Measurements from ENCODE around the gene HS3ST4. TPM values are rescaled to one million over a fixed set of nuclear protein-coding genes. Genes with fewer than 3 reads are reported as not detected.

HS3ST4 gene
- total RNA-seq, 1 experiment from 2014 or later: not detected

DNA sequence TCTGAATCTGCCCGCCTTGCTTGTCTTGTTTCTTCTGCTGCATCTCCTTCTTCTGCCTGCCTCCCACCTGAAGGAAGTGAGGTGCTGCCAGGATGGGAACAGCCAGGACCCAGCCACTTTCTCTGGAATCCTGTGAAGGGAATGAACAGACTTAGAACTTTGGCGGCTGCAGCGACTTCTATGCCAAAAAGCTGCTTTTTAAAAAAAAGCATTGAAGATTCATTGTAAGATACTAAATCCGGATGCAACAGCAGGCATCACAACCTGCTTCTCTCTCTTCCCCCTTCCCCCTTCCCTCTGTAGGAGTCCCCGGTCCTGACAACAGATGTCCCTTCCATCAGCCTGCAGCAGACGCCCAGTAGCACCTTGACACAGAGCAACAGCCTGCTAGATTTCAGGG, 176.3 kb downstream of the HS3ST4 start:
- H3K4me2 ChIP-seq (ENCODE audit: low read length): no peak overlapping the region
- no peaks in the 10 kb centered on the region for H3K4me1 ChIP-seq (ENCODE audit: control insufficient read depth in 1 of 2, insufficient read depth in 2 of 2, low read length in 2 of 2)
- RAD21 ChIA-PET (ENCODE audit: low non-redundant PET in 1 of 2, low total read pairs in 2 of 2, uncharacterized antibody in 2 of 2, unreplicated experiment in 2 of 2): no interaction called here
- H4K20me1 ChIP-seq (ENCODE audit: insufficient read depth): no peaks in the 10 kb centered on the region
- no peaks in the 10 kb centered on the region for H3K9me2 ChIP-seq (ENCODE audit: insufficient read depth)
- ATAC-seq (no peak), DNase-seq (ENCODE audit: low read depth, low spot score) (no peak)
- no peak overlapping the region for H3K27ac ChIP-seq (ENCODE audit: low read depth, low read length)
- no peak overlapping the region for H2AFZ ChIP-seq (ENCODE audit: low read depth, low read length, poor library complexity, severe bottlenecking)
- H3K36me3 ChIP-seq (ENCODE audit: control insufficient read depth in 1 of 2, insufficient read depth in 2 of 2, low read length in 2 of 2): no peaks in the 10 kb centered on the region
- intact Hi-C loops (cut with micrococcal nuclease): no loop called here
- TF ChIP-seq, protein P1, sequence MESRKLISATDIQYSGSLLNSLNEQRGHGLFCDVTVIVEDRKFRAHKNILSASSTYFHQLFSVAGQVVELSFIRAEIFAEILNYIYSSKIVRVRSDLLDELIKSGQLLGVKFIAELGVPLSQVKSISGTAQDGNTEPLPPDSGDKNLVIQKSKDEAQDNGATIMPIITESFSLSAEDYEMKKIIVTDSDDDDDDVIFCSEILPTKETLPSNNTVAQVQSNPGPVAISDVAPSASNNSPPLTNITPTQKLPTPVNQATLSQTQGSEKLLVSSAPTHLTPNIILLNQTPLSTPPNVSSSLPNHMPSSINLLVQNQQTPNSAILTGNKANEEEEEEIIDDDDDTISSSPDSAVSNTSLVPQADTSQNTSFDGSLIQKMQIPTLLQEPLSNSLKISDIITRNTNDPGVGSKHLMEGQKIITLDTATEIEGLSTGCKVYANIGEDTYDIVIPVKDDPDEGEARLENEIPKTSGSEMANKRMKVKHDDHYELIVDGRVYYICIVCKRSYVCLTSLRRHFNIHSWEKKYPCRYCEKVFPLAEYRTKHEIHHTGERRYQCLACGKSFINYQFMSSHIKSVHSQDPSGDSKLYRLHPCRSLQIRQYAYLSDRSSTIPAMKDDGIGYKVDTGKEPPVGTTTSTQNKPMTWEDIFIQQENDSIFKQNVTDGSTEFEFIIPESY (IDR thresholded peaks at IDR 0.05; ENCODE audit: extremely low read depth, insufficient replicate concordance, low read length): no peak
- TF ChIP-seq TCF7L2 (IDR thresholded peaks at IDR 0.05; ENCODE audit: borderline replicate concordance, extremely low read depth, insufficient read depth, insufficient read length) (no peak), RAD21 (IDR thresholded peaks at IDR 0.05; ENCODE audit: low read depth) (no peak), EZH2 (IDR thresholded peaks at IDR 0.05) (no peak), SIN3A (IDR thresholded peaks at IDR 0.05; ENCODE audit: low read depth) (no peak), EGR1 (IDR thresholded peaks at IDR 0.05; ENCODE audit: low read depth) (no peak), ELF1 (IDR thresholded peaks at IDR 0.05; ENCODE audit: borderline replicate concordance, low read depth) (no peak), CEBPB (IDR thresholded peaks at IDR 0.05; ENCODE audit: low read depth) (no peak), ATF3 (IDR thresholded peaks at IDR 0.05) (no peak), FOSL1 (IDR thresholded peaks at IDR 0.05; ENCODE audit: low read depth) (no peak), CBX3 (IDR thresholded peaks at IDR 0.05; ENCODE audit: low read depth) (no peak), YY1 (IDR thresholded peaks at IDR 0.05; ENCODE audit: extremely low read depth, insufficient replicate concordance, low read depth, low read length) (no peak)
- H3K79me2 ChIP-seq (ENCODE audit: insufficient read depth, low read length): no peaks in the 10 kb centered on the region
- CTCF ChIA-PET: no interaction called here
- H3K27me3 ChIP-seq (ENCODE audit: insufficient read depth, low read length): no peaks in the 10 kb centered on the region
- no TSS peak for BruUV-seq (replicated peaks)
- H3K4me3 ChIP-seq (replicated peaks in 1 of 2; ENCODE audit: low read depth in 1 of 2, low read length in 2 of 2): no peak overlapping the region
- no peaks in the 10 kb centered on the region for H3K9me3 ChIP-seq (ENCODE audit: control insufficient read depth in 1 of 2, insufficient read depth in 1 of 2, low read depth in 1 of 2, low read length in 2 of 2)
- POLR2A ChIA-PET: no interaction called here
- H3K9ac ChIP-seq (ENCODE audit: low read length): no peak overlapping the region

All from HCT116 (cell line).